AG08395 (cell line): ENCODE results near the gene ICAM2.

Experiments used
- DNase-seq: peaks from one replicate; pipeline ENCODE4 v3.0.0; 2012; ENCODE audit warnings: mixed read lengths, low spot score

Gene ICAM2

GRCh38 chr17:64020056-64020766 lies at the start of gene ICAM2:
Gene ICAM2 (minus strand): TSS chr17:64020633. CDS start chr17:64006691, 13,942 bp downstream.
- no peak for DNase-seq

DNA sequence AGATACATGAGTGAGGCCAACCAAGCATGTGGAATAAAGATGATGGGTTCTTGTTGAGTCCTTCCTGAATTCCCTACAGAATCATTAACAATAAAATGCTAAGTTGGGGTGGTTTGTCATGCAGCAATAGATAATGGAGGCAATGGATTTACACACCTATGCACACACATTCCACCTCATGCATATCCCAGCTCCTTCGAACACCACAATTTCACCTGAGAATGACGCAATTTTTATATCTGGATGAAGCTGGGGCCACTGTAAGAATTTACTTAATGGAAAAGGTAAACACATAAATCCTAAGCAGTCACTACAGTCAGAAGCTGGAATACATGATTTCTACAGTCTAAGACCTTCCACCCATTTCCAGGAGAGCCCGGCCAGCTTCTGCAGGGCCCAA lies 49.8 kb upstream of the ICAM2 start:
- DNase-seq: no peak

DNA sequence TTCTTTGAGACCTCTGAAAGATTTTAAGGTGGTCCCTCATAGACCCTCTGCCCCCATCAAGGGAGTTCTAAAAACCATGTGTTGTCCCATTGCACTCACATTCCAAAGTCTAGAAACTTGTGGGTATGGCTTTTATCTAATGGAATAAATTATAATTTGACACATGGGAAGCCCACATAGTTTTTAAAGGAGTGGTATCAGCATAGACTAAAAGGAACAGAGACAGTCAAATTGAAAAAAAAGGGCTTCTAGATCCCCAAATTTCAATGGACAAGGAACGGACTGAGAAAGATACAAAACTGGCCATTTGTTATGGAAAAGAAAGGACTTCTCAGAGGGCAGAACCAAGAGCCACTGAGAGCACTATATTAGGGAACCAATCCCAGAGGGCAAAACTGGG lies 48.7 kb upstream of the ICAM2 start:
- no peak for DNase-seq

DNA sequence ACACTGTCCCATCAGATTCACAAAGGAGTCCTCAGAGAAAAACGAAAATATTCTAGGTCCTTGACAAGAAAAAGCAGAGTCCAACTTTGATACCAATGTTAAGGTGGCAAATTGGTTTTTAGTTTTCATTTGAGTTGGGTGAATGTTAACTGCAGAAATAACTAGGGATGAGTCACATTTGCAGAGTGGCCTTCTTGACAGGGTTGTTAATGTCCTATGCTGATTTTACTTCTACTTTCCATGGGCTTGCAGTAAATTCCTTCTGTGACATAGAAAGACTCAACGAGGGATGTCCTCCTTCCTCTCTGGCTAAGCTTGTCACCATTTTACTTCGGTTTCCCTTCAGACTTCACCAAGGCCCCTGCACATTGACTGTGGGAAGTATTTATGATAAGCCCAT lies 47.2 kb upstream of the ICAM2 start:
- no peak for DNase-seq

GRCh38 chr17:64066716-64067115 lies 46.3 kb upstream of the ICAM2 start:
- no peak for DNase-seq

DNA sequence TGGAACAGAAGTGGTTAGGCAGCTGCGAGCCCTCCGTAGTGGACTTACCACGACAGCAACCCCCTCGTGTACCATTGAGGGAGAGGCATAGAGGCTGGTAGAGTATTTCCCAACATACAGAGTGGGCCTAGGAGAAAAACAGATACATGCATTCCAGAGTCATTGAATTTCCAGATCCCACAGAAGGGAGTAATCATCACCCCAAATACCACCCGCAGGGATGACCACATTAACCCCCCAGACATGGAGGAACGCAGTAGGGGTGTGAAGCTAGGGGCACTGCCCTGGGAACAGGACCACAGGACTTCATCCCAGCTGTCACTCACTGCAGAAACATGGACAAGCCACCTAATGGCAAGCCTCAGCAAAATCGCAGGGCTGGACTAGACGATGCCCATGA lies 44.7 kb upstream of the ICAM2 start:
- no peak for DNase-seq

DNA sequence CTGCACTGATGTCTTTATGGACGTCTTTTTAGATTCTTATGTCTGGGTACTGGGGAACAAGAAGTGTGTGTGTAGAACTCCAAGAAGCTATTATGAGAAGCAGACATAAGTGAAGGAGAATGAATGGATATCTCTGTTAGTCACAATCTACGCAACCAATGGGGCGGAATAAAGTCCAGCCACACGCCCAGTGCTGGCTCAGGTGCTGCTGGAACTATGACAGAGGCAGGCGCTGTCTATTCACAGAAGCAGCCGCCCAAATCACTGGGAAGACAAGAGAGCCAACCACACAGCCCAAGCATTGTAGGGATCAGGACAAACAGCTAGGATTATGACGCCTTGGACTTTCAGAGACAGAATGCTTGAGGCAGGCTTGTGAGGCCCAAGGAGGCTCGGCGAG lies 43.9 kb upstream of the ICAM2 start:
- DNase-seq: no peak

DNA sequence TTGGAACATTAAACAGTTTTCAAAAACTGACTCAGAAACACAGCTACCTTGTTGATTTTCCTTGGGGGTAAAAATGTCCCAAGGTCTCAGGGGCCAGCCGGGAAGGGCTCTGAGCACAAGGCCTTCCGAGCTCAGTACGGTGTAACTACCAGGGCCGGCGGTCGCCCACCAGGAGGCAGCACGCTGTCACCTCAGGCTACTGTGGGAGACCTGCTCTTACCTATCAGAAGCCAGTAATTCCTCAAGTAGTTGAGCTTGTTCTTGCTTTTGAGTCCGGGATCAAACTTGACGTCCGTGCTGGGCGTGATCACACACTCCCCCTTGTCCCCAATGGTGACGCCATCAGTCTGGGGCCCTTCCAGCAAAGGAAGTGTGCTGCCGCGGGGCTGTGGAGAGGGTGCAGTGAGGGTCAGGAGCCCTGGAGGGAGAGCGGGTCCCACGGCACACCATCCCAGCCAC lies 43.4 kb upstream of the ICAM2 start:
- no peak for DNase-seq

GRCh38 chr17:64063088-64063487 lies 42.7 kb upstream of the ICAM2 start:
- no peak for DNase-seq

DNA sequence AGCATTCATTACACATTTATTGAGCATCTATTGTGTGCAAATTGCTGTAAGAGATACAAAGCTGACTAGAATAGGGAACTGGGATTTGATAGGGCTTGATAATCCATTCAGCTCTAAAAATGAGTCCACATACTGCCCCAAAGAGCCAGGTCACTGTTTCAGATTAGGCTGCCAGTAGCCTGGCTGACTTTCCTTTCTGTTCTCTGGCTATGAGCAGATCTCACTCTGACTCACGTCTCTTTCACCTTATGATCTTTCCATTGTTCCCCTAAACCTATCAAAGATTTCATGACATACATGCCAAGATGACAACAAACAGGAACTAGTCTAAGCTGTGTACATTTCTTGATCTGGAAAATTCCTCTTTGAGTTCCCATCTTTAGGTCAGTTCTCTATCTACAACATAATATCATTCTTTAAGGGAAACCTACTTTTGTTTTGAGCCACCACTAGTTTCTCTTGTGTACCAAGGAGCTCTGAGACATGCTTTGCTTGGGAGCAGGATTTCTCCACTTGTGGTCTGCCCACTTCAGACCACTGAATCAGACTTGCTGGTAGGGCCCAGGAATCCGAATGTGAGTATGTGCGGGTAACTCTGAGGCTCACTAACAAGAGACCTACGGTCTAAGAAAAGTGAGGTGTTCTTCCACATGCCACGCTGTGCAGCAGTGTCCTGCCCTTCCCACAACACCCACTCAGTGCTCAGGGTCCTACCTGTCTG lies 40.9 kb upstream of the ICAM2 start:
- no peak for DNase-seq

DNA sequence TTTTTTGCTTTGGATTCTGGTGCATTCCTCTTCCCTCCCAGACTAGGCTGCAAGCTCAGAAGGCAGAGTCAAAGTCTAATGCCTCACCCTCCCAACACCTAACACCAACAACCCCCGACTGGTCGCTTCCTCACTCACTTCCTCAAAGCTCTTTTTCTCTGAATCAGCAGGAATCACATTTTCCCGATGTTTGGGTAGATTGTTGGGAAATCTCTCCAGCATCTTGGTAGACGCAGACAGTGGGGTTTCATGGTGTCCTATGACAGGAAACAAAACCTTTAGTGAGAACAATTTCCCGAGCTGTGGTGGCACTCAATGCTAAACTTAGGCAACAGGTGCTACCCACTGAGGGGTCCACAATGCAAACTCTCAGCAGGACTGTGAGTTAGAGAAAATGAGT lies 39.9 kb upstream of the ICAM2 start:
- DNase-seq: no peak

DNA sequence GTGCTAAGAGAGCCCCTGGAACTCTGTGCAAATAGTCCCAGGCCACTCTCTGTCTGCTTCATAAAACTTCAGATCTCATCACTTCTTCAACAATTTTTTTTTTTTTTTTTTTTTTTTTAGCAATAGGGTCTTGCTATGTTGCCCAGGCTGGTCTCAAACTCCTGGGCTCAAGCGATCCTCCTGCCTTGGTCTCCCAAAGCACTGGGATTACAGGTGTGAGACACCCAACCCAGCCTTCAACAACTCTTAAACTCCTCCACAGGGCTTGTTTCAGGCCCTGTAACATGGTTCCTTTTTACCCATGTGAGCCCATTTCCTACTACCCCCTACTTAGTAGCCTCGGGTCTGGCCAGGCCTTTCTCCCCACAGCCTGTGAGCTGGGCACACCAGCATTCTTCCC lies 39.3 kb upstream of the ICAM2 start:
- no peak for DNase-seq

- DNase-seq: no peak
Observed at GRCh38 chr17:64058621-64059020, 38.2 kb upstream of the ICAM2 start.

DNA sequence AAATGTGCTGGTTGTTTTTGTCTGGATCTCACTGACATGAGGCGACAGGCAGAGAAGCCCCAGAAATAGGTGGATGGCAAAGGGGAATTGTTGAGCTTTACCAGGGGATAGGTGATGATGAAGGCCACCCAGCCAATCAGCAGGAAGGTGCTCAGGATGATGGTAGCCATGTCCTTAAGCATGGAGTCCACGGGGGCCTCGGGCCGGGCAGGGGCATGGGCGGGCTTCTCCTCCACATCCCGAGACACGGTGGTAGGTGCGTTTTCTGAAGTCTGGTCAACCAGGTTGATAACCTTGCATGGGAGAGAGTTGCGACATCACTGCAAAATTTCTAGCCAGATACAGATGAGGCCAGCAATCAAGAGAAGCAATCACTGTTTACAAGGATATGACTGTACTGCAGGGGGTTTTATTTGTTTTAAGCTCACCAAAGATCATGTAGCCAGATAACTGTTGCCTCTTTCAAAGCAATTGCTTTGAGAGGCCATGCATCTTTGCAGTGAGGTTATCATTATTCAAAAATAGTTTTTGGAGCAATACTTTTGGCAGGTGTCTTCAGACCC lies 37.3 kb upstream of the ICAM2 start:
- no peak for DNase-seq

DNA sequence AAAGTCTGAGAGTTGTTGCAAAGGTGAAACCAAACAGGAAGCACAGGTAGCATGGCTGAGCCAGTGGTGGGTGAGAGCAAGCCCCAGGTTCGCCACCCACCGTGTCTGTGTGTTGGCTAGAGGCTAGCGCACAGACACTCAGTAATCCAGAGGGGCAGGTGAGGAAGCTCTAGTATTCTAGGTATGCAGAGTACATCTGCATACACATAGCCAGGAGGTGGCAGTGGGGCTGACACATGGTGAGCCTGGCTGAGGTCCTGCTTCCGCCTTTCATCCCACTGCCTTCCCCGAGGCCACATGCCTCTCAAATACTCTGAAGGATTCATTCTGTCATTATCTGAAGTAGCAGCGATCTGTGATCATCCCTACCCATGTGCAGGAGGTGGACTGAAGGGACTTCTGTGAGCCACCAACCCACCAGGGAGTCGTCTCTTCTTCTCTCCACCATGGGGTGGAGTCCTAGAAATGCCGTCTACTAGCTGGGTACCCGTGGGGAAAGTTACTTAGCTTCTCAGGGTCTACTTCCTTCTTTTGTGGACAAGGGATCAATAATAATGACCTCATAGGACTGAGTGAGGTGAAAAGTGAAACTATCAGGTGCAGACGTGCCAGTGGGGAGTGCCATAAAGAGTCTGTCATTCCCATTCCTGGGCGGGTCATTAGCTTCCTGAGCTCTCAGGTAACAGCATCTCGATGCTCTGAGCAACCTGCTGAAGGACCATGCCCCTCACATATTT lies 36.0 kb upstream of the ICAM2 start:
- no peak for DNase-seq

GRCh38 chr17:64055183-64056142 lies 35.0 kb upstream of the ICAM2 start:
- DNase-seq: no peak

GRCh38 chr17:64054304-64054703 lies 33.9 kb upstream of the ICAM2 start:
- DNase-seq: no peak

DNA sequence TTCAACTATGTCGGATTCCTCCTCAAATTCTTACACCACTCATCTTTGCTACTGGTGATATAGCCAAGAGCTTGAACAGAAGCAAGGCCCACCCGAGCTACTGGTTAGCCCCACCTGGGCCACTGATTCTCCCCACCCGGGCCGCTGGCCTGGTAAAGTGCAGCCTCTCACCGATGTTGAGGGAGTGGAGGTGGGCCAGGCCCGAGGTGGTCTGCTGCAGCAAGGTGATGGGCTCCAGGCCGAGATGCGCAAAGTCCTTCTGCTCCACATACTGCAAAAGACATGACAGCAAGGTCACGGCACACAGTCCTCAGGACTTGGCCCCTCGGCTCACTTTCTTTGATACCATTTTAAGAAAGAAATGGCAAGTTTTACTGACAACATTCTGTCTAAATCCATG lies 32.7 kb upstream of the ICAM2 start:
- no peak for DNase-seq

- no peak for DNase-seq
Observed at GRCh38 chr17:64051153-64051552, 30.7 kb upstream of the ICAM2 start.

DNA sequence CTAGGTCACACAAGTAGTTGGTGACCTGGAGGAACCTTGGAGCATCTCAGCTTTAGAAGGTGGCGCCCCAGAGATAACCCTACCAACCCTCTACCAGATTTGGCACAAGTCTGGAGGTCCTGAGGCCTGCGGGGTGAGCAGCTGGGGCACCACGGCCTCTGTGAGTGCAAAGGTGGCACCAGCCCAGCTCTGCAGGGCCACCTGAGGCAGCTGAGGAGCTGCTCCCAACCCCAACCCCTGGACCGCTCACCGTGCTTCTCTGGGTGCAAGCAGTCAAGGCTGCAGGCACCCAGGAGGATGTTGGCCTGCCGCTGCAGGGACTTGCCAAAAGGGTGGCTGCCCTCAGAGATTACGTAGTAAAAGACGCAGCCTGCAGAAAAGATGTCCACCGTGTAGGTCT lies 28.4 kb upstream of the ICAM2 start:
- DNase-seq: no peak

- DNase-seq: no peak
Observed at GRCh38 chr17:64045176-64045575, 24.7 kb upstream of the ICAM2 start.
